ENCODE results near the gene FBLN7. TPM values are rescaled to one million over a fixed set of nuclear protein-coding genes. Genes with fewer than 3 reads are reported as not detected.

The FBLN7 gene
- 1.6 and 3.7 TPM in 2 replicates for polyA plus RNA-seq (2011; rRNA removed)
- 1.1 and 1.6 TPM in 2 replicates for polyA minus RNA-seq (2011; rRNA and poly(A)+ RNA removed)

GRCh38 chr2:112138159-112139032, at the start of gene FBLN7:
TSS of gene FBLN7 (plus strand) at chr2:112138385. CDS start at chr2:112138656, 271 bp downstream.
- peak within 1 kb of the TSS; percentile 48 for H3K4me3 ChIP-seq (ENCODE audit: low read depth, low read length)
- H3K36me3 ChIP-seq (ENCODE audit: control insufficient read depth, insufficient read depth, low read length) = no peaks in the 10 kb centered on the region
- TF ChIP-seq CTCF (IDR thresholded peaks at IDR 0.05; ENCODE audit: insufficient read depth, low read depth, low read length) = no peak
- ChIA-PET CTCF (interaction anchor here (0.6 to 1.2 kb wide), 2 partner anchors 23 to 518 kb away, joined by 3 read pairs; no protein-coding TSS in a partner anchor), POLR2A (interaction anchor here (0.6 to 1.2 kb wide), 2 partner anchors 12 to 15 kb away, joined by 3 to 6 read pairs; no protein-coding TSS in a partner anchor)
- no peaks in the 10 kb centered on the region for H3K27me3 ChIP-seq (ENCODE audit: control insufficient read depth, insufficient read depth, low read length)
- no peak for DNase-seq (ENCODE audit: low read depth)

GRCh38 chr2:112089375-112089774, 48.8 kb upstream of the FBLN7 start:
- Histone ChIP-seq H3K27me3 (ENCODE audit: control insufficient read depth, insufficient read depth, low read length) (no peaks in the 10 kb centered on the region), H3K36me3 (ENCODE audit: control insufficient read depth, insufficient read depth, low read length) (peaks cover 22% of the 10 kb centered on the region), H3K4me3 (ENCODE audit: low read depth, low read length) (no peak overlapping the region)
- CTCF ChIA-PET = no interaction called here
- TF ChIP-seq CTCF (IDR thresholded peaks at IDR 0.05; ENCODE audit: insufficient read depth, low read depth, low read length) = no peak
- POLR2A ChIA-PET = no interaction called here
- DNase-seq (ENCODE audit: low read depth) = no peak

- Histone ChIP-seq H3K27me3 (ENCODE audit: control insufficient read depth, insufficient read depth, low read length) (no peaks in the 10 kb centered on the region), H3K4me3 (ENCODE audit: low read depth, low read length) (no peak overlapping the region), H3K36me3 (ENCODE audit: control insufficient read depth, insufficient read depth, low read length) (peaks cover 8% of the 10 kb centered on the region)
- ChIA-PET POLR2A (no interaction called here), CTCF (no interaction called here)
- TF ChIP-seq CTCF (IDR thresholded peaks at IDR 0.05; ENCODE audit: insufficient read depth, low read depth, low read length) = no peak
- DNase-seq (ENCODE audit: low read depth) = peak; percentile 33
These were observed 45.7 kb upstream of the FBLN7 start for GRCh38 chr2:112092286-112093041.

GRCh38 chr2:112093216-112093615, 45.0 kb upstream of the FBLN7 start:
- H3K27me3 ChIP-seq (ENCODE audit: control insufficient read depth, insufficient read depth, low read length) = no peaks in the 10 kb centered on the region
- H3K4me3 ChIP-seq (ENCODE audit: low read depth, low read length) = no peak overlapping the region
- POLR2A ChIA-PET = no interaction called here
- CTCF ChIA-PET = interaction anchor here (1.2 kb wide), 1 partner anchor 29 kb away, joined by 3 read pairs; no protein-coding TSS in a partner anchor
- DNase-seq (ENCODE audit: low read depth) = no peak
- peaks cover 4% of the 10 kb centered on the region; the same call in 1 of the 2 replicates for H3K36me3 ChIP-seq (ENCODE audit: control insufficient read depth, insufficient read depth, low read length)
- no peak for TF ChIP-seq CTCF (IDR thresholded peaks at IDR 0.05; ENCODE audit: insufficient read depth, low read depth, low read length)

GRCh38 chr2:112095681-112096080, 42.5 kb upstream of the FBLN7 start:
- H3K4me3 ChIP-seq (ENCODE audit: low read depth, low read length) = no peak overlapping the region
- peaks cover 8% of the 10 kb centered on the region for H3K36me3 ChIP-seq (ENCODE audit: control insufficient read depth, insufficient read depth, low read length)
- POLR2A ChIA-PET = interaction anchor here (0.8 kb wide), 1 partner anchor 79 kb away, joined by 3 read pairs; no protein-coding TSS in a partner anchor
- no peaks in the 10 kb centered on the region for H3K27me3 ChIP-seq (ENCODE audit: control insufficient read depth, insufficient read depth, low read length)
- CTCF ChIA-PET = interaction anchor here (0.8 to 1.6 kb wide), 4 partner anchors 11 to 208 kb away, joined by 3 to 4 read pairs (median 3); no protein-coding TSS in a partner anchor
- no peak; the same call in 1 of the 2 replicates for TF ChIP-seq CTCF (IDR thresholded peaks at IDR 0.05; ENCODE audit: insufficient read depth, low read depth, low read length)
- DNase-seq (ENCODE audit: low read depth) = peak; percentile 8
